HFFc6 (cell line): Measurements from ENCODE around the gene HCN4. TPM values are rescaled to one million over a fixed set of nuclear protein-coding genes. Genes with fewer than 3 reads are reported as not detected.
"Not testable (repeated sequence)": the region's sequence is repeated elsewhere in the genome, so short reads cannot be mapped to it uniquely, and the experiment has no call there.

Experiments
- DNase-seq: peaks from one replicate; pipeline ENCODE4 v3.0.0-alpha.2; 2018
- H3K27ac Mint-ChIP-seq: 2 replicates; pipeline ENCODE4 v1.8.0; 2020; ENCODE audit warnings: mild to moderate bottlenecking, mixed read lengths
- H3K27me3 Mint-ChIP-seq: 2 replicates; pipeline ENCODE4 v1.8.0; 2021; ENCODE audit warnings: mild to moderate bottlenecking, moderate library complexity, mixed read lengths; ENCODE audit not compliant: insufficient read depth
- H3K36me3 Mint-ChIP-seq: 2 replicates; pipeline ENCODE4 v1.8.0; 2021; ENCODE audit warnings: low read depth, mixed read lengths
- H3K4me1 Mint-ChIP-seq: 2 replicates; pipeline ENCODE4 v1.8.0; 2020; ENCODE audit warnings: low read depth, mixed read lengths
- H3K4me3 Mint-ChIP-seq: 2 replicates; pipeline ENCODE4 v1.8.0; 2020; ENCODE audit warnings: mild to moderate bottlenecking, moderate library complexity, mixed read lengths
- H3K9me3 Mint-ChIP-seq: 2 replicates; pipeline ENCODE4 v1.8.0; 2020; ENCODE audit warnings: mild to moderate bottlenecking, mixed read lengths
- CTCF ChIP-seq: fragments of 200-600 bp; sonication (generic); IDR thresholded peaks from 2 replicates; pipeline ENCODE4 v1.5.0; 2021; ENCODE audit warnings: antibody characterized with exemption, mild to moderate bottlenecking
- long read RNA-seq: library from polyadenylated mRNA; unstranded; transcript quantifications from one replicate; pipeline ENCODE4 v2.0.0, GENCODE V29; 2019
- total RNA-seq, 6 experiments: library from RNA; stranded (reverse); fragmentation: NEBNext Ultra II Directional; extraction: Animal tissue kit (Norgen Biotek cat#: 25700); gene quantifications; 2 replicates in 1 of 6; 3 replicates in 5 of 6; pipeline ENCODE4 v1.2.3, GENCODE V29; 2021

HCN4 gene
- total RNA-seq: not detected
- long read RNA-seq: 0 reads

DNA sequence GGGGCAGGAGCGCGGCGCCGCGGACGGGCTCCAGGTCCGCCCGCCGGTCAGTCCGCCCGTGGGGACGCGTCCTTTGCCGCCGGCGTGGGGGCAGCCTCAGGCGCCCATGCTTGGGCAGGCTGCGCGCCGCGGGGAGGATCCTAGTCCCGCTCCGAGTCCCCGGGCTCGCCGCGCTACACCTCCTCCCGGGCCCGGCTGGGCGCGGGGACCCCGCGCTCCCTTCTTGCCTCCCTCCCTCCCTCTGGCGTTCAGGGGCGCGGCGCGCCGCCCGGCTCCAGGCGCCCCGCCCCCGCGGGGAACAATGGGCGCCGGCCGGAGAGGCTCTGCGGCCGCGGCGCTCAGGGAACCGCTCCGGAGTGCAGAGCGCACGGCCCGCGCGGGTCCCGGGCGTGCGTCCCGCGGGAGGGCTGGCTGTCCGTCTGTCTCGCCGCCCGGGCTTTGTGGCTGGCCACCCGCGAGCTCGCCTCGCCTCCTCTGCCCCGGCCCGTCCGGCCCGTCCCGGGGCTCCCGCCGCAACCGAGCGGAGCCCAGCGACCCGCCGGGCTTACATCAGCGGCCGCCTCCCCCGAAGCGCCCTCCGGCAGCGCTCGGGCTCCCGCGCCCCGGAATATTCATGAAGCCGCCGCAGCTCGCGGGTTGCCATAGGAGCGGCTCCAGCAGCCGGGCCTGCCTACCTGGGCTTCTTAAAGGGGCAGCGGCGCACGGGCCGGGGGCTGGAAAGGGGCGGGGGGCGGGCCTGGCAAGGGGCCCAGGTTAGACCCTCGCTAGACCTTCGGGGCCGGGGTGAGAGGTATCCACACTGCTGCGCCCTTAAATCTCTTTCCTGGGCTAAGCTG is at the start of gene HCN4:
TSS of gene HCN4 (minus strand) at position 658 of the 836 bp plus-strand sequence. CDS start 688 bp downstream, outside the sequence.
- Mint-ChIP-seq H3K4me3 (no peak within 1 kb of the TSS), H3K27me3 (peaks cover 42% of the 10 kb centered on the region), H3K36me3 (no peaks in the 10 kb centered on the region), H3K27ac (no peak within 1 kb of the TSS), H3K4me1 (no peaks in the 10 kb centered on the region), H3K9me3 (no peaks in the 10 kb centered on the region)
- no peak for DNase-seq
- no peak for TF ChIP-seq CTCF

GRCh38 chr15:73414876-73415275 is 46.1 kb upstream of the HCN4 start:
- DNase-seq: no peak
- no peak overlapping the region for H3K4me3 Mint-ChIP-seq

GRCh38 chr15:73403171-73403570 is 34.4 kb upstream of the HCN4 start:
- TF ChIP-seq CTCF: no peak
- no peaks in the 10 kb centered on the region for H3K9me3 Mint-ChIP-seq
- no peaks in the 10 kb centered on the region for H3K36me3 Mint-ChIP-seq
- no peaks in the 10 kb centered on the region for H3K4me1 Mint-ChIP-seq
- DNase-seq: no peak
- H3K27me3 Mint-ChIP-seq: peaks cover 13% of the 10 kb centered on the region
- no peak overlapping the region for H3K4me3 Mint-ChIP-seq
- H3K27ac Mint-ChIP-seq: no peak overlapping the region

More at GRCh38 chr15:73414876-73415275, 46.1 kb upstream of the HCN4 start:
- no peak for TF ChIP-seq CTCF
- Mint-ChIP-seq H3K36me3 (no peaks in the 10 kb centered on the region), H3K9me3 (no peaks in the 10 kb centered on the region), H3K27ac (no peak overlapping the region), H3K27me3 (peaks cover 8% of the 10 kb centered on the region), H3K4me1 (no peaks in the 10 kb centered on the region)

GRCh38 chr15:73400222-73400621 is 31.5 kb upstream of the HCN4 start:
- not testable (repeated sequence) for H3K27ac Mint-ChIP-seq, H3K9me3 Mint-ChIP-seq, DNase-seq, H3K4me3 Mint-ChIP-seq, H3K36me3 Mint-ChIP-seq, H3K4me1 Mint-ChIP-seq
- H3K27me3 Mint-ChIP-seq: peaks cover 16% of the 10 kb centered on the region

DNA sequence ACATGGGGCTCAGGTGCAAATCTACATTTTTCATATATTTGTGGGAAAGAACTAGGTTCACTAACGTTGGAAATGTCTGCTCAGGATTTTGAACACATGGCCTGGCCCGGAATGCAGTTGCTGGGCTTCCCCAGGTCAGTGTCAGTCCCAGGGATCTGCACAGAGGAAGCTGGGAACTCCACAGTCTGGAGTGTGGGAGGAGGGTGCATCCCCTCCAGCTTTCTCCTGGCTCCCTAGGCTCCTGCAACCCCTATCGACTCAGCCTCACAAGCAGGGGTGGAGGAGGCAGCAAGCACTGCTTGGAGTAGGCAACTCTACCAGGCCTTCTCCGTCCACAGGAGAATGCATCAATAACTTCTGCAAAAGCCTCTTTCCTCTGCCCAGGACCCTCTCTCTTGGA is 30.1 kb upstream of the HCN4 start:
- Mint-ChIP-seq H3K36me3 (no peaks in the 10 kb centered on the region), H3K4me3 (no peak overlapping the region), H3K27me3 (peaks cover 17% of the 10 kb centered on the region), H3K27ac (no peak overlapping the region), H3K9me3 (no peaks in the 10 kb centered on the region), H3K4me1 (no peaks in the 10 kb centered on the region)
- no peak for DNase-seq
- TF ChIP-seq CTCF: no peak

GRCh38 chr15:73397461-73397860 is 28.7 kb upstream of the HCN4 start:
- H3K27ac Mint-ChIP-seq: no peak overlapping the region

More at GRCh38 chr15:73397461-73397860, 28.7 kb upstream of the HCN4 start:
- H3K4me3 Mint-ChIP-seq: no peak overlapping the region
- no peak for TF ChIP-seq CTCF
- peaks cover 23% of the 10 kb centered on the region for H3K27me3 Mint-ChIP-seq
- no peaks in the 10 kb centered on the region for H3K9me3 Mint-ChIP-seq
- DNase-seq: no peak
- no peaks in the 10 kb centered on the region for H3K36me3 Mint-ChIP-seq
- no peaks in the 10 kb centered on the region for H3K4me1 Mint-ChIP-seq
